ENCODE results near the gene SLC9A3. TPM values are rescaled to one million over a fixed set of nuclear protein-coding genes. Genes with fewer than 3 reads are reported as not detected.

Gene SLC9A3
- total RNA-seq, 1 experiment from 2014 or later = 0.85 TPM

DNA sequence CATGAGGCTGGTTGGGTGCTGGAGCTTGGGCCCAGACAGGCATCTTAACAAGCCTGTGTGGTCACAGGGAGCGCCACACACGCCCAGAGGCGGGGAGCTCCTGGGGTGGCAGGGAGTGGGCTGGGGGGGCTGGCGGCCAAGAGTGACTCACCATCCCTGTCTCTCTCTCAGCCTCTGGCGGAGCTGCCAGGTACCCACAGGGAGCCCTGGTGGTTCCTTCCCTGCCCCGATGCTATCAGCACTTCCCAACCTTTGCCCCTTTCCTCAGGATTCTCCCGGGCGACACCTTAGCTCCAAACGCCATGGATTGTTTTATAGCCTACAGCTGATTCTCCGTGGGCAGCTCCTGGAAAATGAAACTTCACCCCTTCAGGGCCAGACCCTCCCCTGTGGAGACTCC, 5.5 kb downstream of the SLC9A3 start:
- Histone ChIP-seq H2BK20ac (ENCODE audit: low read depth, low read length, poor library complexity, severe bottlenecking) (no peak overlapping the region), H3K27ac (ENCODE audit: insufficient read length, low read depth, low read length) (no peak overlapping the region), H3K56ac (ENCODE audit: insufficient read length, low read depth, low read length) (no peak overlapping the region), H2AFZ (ENCODE audit: low read length) (no peak overlapping the region), H4K5ac (ENCODE audit: insufficient read length, low read depth, low read length) (no peak overlapping the region), H3K9me3 (ENCODE audit: control insufficient read depth, low read depth, low read length) (no peaks in the 10 kb centered on the region), H2AK5ac (ENCODE audit: insufficient read length, low read length) (no peak overlapping the region), H2BK5ac (ENCODE audit: insufficient read length, low read length) (no peak overlapping the region), H4K91ac (ENCODE audit: insufficient read length, low read depth, low read length) (no peak overlapping the region), H3K4me2 (ENCODE audit: insufficient read depth, insufficient read length, low read length) (no peak overlapping the region), H4K8ac (replicated peaks; ENCODE audit: insufficient read length, low read depth, low read length) (no peak overlapping the region), H3K4me1 (ENCODE audit: insufficient read depth, low read length) (no peaks in the 10 kb centered on the region), H3K23ac (ENCODE audit: insufficient read length, low read depth, low read length) (no peak overlapping the region), H3K23me2 (ENCODE audit: insufficient read length, low read depth, low read length, poor library complexity, severe bottlenecking) (peaks cover 3% of the 10 kb centered on the region), H4K20me1 (ENCODE audit: control insufficient read depth, insufficient read depth, insufficient read length) (no peaks in the 10 kb centered on the region), H2BK120ac (ENCODE audit: low read depth, low read length, poor library complexity, severe bottlenecking) (no peak overlapping the region), H3T11ph (ENCODE audit: low read length) (no peak overlapping the region), H3K9ac (ENCODE audit: extremely low read depth, insufficient read length, low read length) (no peak overlapping the region), H3K79me1 (ENCODE audit: insufficient read depth, low read depth, low read length, poor library complexity, severe bottlenecking) (no peaks in the 10 kb centered on the region), H3K18ac (ENCODE audit: insufficient read length, low read depth, low read length) (no peak overlapping the region), H3K14ac (ENCODE audit: insufficient read depth, low read length) (no peak overlapping the region), H2BK12ac (ENCODE audit: insufficient read length, low read depth, low read length) (no peak overlapping the region), H3K4ac (ENCODE audit: low read depth, low read length) (no peak overlapping the region), H2BK15ac (ENCODE audit: low read depth, low read length) (no peak overlapping the region), H3K27me3 (ENCODE audit: insufficient read depth, low read length) (peaks cover 11% of the 10 kb centered on the region), H3K79me2 (ENCODE audit: insufficient read depth, low read length) (no peaks in the 10 kb centered on the region)
- Mint-ChIP-seq H3K27me3 (ENCODE audit: low read depth) (peaks cover 86% of the 10 kb centered on the region), H3K9me3 (peaks cover 0 to 5% of the 10 kb centered on the region in 2 experiments; a peak in 2 of 5 replicates), H3K36me3 (ENCODE audit: insufficient read depth in 1 of 3, low read depth in 3 of 3) (no peaks in the 10 kb centered on the region), H3K27ac (no peak overlapping the region), H3K4me1 (peaks cover 12 to 22% of the 10 kb centered on the region in 2 experiments), H3K4me3 (no peak overlapping the region)
- no CpG with 5 or more reads among the region's 10 CpGs for WGBS (ENCODE audit: extremely low coverage, insufficient read length, low lambda C conversion rate)
- no peak for DNase-seq
- TF ChIP-seq, protein P1, sequence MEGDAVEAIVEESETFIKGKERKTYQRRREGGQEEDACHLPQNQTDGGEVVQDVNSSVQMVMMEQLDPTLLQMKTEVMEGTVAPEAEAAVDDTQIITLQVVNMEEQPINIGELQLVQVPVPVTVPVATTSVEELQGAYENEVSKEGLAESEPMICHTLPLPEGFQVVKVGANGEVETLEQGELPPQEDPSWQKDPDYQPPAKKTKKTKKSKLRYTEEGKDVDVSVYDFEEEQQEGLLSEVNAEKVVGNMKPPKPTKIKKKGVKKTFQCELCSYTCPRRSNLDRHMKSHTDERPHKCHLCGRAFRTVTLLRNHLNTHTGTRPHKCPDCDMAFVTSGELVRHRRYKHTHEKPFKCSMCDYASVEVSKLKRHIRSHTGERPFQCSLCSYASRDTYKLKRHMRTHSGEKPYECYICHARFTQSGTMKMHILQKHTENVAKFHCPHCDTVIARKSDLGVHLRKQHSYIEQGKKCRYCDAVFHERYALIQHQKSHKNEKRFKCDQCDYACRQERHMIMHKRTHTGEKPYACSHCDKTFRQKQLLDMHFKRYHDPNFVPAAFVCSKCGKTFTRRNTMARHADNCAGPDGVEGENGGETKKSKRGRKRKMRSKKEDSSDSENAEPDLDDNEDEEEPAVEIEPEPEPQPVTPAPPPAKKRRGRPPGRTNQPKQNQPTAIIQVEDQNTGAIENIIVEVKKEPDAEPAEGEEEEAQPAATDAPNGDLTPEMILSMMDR (conservative IDR thresholded peaks at IDR 0.05) = no peak

Data from H9 (cell line).